ENCODE measurements around the gene NALCN. TPM values are rescaled to one million over a fixed set of nuclear protein-coding genes. Genes with fewer than 3 reads are reported as not detected.

Gene NALCN
- total RNA-seq, 1 donor from 2014 or later, result 0.83 TPM

DNA sequence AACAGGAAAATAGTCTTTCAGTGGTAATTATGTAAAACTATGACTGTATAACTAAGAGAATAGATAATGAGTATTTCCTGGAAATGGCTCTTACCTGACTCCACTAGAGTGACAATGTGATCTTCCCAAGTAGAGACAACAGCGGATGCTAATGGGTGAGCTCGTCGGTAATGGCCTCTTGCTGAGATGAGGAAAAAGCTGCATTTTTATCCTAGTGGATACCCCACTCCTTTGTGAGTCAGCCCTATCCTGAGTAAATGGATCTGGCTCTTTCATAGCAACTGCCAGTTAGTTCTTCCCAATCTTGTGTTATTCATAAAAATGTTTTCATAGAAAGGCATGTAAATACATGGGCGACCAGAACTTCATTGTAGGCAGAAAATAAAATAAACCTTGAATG is 299.5 kb downstream of the NALCN start:
- no peaks in the 10 kb centered on the region for H3K36me3 ChIP-seq
- H3K27me3 ChIP-seq (ENCODE audit: low read depth), result no peaks in the 10 kb centered on the region
- no peak overlapping the region for H3K4me3 ChIP-seq
- TF ChIP-seq, protein P1, sequence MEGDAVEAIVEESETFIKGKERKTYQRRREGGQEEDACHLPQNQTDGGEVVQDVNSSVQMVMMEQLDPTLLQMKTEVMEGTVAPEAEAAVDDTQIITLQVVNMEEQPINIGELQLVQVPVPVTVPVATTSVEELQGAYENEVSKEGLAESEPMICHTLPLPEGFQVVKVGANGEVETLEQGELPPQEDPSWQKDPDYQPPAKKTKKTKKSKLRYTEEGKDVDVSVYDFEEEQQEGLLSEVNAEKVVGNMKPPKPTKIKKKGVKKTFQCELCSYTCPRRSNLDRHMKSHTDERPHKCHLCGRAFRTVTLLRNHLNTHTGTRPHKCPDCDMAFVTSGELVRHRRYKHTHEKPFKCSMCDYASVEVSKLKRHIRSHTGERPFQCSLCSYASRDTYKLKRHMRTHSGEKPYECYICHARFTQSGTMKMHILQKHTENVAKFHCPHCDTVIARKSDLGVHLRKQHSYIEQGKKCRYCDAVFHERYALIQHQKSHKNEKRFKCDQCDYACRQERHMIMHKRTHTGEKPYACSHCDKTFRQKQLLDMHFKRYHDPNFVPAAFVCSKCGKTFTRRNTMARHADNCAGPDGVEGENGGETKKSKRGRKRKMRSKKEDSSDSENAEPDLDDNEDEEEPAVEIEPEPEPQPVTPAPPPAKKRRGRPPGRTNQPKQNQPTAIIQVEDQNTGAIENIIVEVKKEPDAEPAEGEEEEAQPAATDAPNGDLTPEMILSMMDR (IDR thresholded peaks at IDR 0.05), result no peak
- H3K27ac ChIP-seq, result no peak overlapping the region
- no peak for DNase-seq
- intact Hi-C loops (cut with DNase I), result no loop called here
- no peak for ATAC-seq
- H3K9me3 ChIP-seq, result no peaks in the 10 kb centered on the region
- H3K4me1 ChIP-seq, result no peaks in the 10 kb centered on the region

DNA sequence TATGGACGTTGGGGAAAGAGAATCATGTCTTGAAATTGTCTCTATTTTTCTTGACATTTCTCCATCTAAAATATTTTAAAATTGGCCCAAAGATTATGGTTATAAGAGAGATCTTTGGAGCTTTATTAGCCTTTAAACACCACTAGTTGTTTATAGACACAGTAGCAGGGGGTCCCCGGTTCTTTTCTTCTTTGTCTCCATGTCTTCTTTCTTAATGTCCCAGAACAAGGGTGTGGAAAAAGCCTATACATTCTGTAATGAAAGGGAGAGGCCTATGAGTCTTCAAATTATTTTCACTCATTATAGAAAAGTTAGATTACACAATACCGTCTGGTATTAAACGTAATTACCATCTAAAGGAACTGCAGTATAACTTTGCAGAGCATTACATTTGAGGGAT is 300.0 kb downstream of the NALCN start:
- Histone ChIP-seq H3K9me3 (no peaks in the 10 kb centered on the region), H3K27me3 (ENCODE audit: low read depth) (no peaks in the 10 kb centered on the region), H3K27ac (no peak overlapping the region), H3K4me1 (no peaks in the 10 kb centered on the region), H3K4me3 (no peak overlapping the region), H3K36me3 (no peaks in the 10 kb centered on the region)
- ATAC-seq (no peak), DNase-seq (no peak)
- TF ChIP-seq, protein P1 (IDR thresholded peaks at IDR 0.05), result no peak
- intact Hi-C loops (cut with DNase I), result no loop called here

DNA sequence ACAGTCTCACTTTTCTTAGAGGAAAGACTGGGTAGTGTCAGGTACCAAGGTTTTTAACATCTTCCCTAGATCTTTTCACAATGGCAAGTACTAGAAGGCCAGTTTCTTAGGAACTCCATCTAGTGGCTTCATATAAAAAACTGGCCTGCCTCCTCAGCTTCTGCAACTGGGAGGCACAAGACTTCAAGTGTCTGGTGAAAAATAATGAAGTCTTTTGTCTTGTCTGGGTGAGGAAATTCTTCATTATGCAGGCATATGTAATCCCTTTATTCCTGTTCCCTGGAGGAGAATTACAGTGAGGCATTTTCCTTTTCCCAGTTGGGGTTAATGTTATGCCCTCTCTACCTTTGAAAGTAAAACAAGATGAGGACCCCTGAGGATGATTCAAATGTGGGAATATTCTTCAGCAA is 300.5 kb downstream of the NALCN start:
- no peak overlapping the region for H3K4me3 ChIP-seq
- TF ChIP-seq, protein P1 (IDR thresholded peaks at IDR 0.05), result no peak
- H3K9me3 ChIP-seq, result no peaks in the 10 kb centered on the region
- H3K27me3 ChIP-seq (ENCODE audit: low read depth), result no peaks in the 10 kb centered on the region
- intact Hi-C loops (cut with DNase I), result no loop called here
- no peak overlapping the region for H3K27ac ChIP-seq
- no peaks in the 10 kb centered on the region for H3K4me1 ChIP-seq
- no peaks in the 10 kb centered on the region for H3K36me3 ChIP-seq
- DNase-seq (no peak), ATAC-seq (no peak)

DNA sequence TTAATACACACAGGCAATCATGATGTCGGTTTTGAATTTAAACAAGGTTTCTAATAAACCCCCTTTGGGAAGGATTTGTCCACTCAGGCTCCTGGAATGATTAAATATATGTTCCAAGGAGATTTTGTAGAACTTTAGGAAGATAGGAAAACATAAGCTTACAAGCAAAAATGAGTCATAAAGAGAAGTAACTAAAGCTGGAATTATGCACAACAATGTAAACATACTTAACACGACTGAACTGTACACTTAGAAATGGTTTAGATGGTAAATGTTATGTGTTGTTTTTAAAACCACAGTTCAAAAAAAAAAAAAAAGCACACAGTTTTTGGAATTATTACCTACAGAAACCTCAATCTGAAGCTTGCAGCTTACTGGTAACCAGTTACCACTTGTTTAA is 304.4 kb downstream of the NALCN start:
- ATAC-seq (no peak), DNase-seq (no peak)
- no peak overlapping the region for H3K4me3 ChIP-seq
- no peaks in the 10 kb centered on the region for H3K27me3 ChIP-seq (ENCODE audit: low read depth)
- intact Hi-C loops (cut with DNase I), result no loop called here
- no peak overlapping the region for H3K27ac ChIP-seq
- H3K36me3 ChIP-seq, result no peaks in the 10 kb centered on the region
- no peaks in the 10 kb centered on the region for H3K4me1 ChIP-seq
- TF ChIP-seq, protein P1 (IDR thresholded peaks at IDR 0.05), result no peak
- H3K9me3 ChIP-seq, result no peaks in the 10 kb centered on the region

DNA sequence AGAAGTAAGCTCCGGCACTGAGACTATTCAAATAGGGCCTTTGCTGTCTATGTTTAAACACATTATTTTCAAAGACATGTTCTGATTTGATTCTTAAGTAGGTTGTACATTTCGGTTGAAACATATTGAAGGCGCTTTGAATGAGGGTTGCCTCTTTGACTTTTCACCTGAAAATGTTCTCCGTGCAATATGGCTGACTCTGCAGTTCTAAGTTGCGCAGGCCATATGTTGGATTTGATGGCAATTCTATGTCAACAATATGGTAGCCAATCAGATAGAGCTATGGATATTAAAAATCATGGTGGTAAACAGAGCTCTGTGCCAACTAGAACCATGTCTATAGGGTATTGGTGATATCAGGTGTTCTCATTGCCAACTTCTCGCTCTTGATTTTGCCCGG is 307.3 kb downstream of the NALCN start:
- no peak for ATAC-seq
- intact Hi-C loops (cut with DNase I), result no loop called here

More for the DNA sequence above, 307.3 kb downstream of the NALCN start:
- no peaks in the 10 kb centered on the region for H3K36me3 ChIP-seq
- H3K27ac ChIP-seq, result no peak overlapping the region
- DNase-seq, result no peak
- no peaks in the 10 kb centered on the region for H3K27me3 ChIP-seq (ENCODE audit: low read depth)
- H3K4me3 ChIP-seq, result no peak overlapping the region
- H3K4me1 ChIP-seq, result no peaks in the 10 kb centered on the region
- TF ChIP-seq, protein P1 (IDR thresholded peaks at IDR 0.05), result no peak
- no peaks in the 10 kb centered on the region for H3K9me3 ChIP-seq
